Right lobe of liver (tissue), 6 donors: ENCODE results near the gene EFR3B. TPM values are rescaled to one million over a fixed set of nuclear protein-coding genes. Genes with fewer than 3 reads are reported as not detected.

Source experiments
- ATAC-seq, 4 donors: fragments of 200-7000 bp; cut with Tn5 transposase; one replicate each; pipeline ENCODE4 v1.9.1; 2020; ENCODE audit warnings: mild to moderate bottlenecking in 4 of 4, moderate library complexity in 4 of 4
- DNase-seq, 3 donors: peaks; one replicate each; pipeline ENCODE4 v3.0.0-alpha.2; 2020
- H3K27ac ChIP-seq, 3 donors: fragments of 200-600 bp; one replicate each; pipeline ENCODE4 v1.8.0; 2022
- H3K27me3 ChIP-seq, 2 donors: fragments of 200-600 bp; one replicate each; pipeline ENCODE4 v1.8.0; 2022
- H3K36me3 ChIP-seq, 4 donors: fragments of 200-600 bp; sonication (generic) in 1 of 4; one replicate each; pipeline versions ENCODE4 v1.5.1 to v1.8.0; 2017 to 2022; ENCODE audit warnings: control low read depth in 1 of 4
- H3K4me1 ChIP-seq, 4 donors: fragments of 200-600 bp; sonication (generic) in 1 of 4; one replicate each; pipeline versions ENCODE4 v1.5.1 to v1.8.0; 2017 to 2022; ENCODE audit warnings: control low read depth in 1 of 4
- H3K4me3 ChIP-seq, 3 donors: fragments of 200-600 bp; one replicate each; pipeline ENCODE4 v1.8.0; 2022
- H3K9me3 ChIP-seq, 4 donors: fragments of 200-600 bp; sonication (generic) in 1 of 4; one replicate each; pipeline versions ENCODE4 v1.5.1 to v1.8.0; 2017 to 2022; ENCODE audit warnings: control low read depth in 1 of 4
- POLR2A ChIP-seq: fragments of 450-650 bp; IDR thresholded peaks from one replicate; pipeline ENCODE4 v1.6.1; 2017; ENCODE audit warnings: antibody characterized with exemption, mild to moderate bottlenecking
- WGBS: methylation state at CpG from one replicate; pipeline ENCODE4 v1.1.6; 2018; ENCODE audit warnings: low coverage, low lambda C conversion rate; ENCODE audit not compliant: insufficient coverage; ENCODE audit errors: missing lambda C conversion rate; 5-methylcytosine and 5-hydroxymethylcytosine counted together
- intact Hi-C, 2 donors: fragments of 100-400 bp; cut with DNase I; formaldehyde crosslinking; loops; one replicate each; pipeline versions ENCODE4 v1.11.2 to v1.14.1; 2022
- total RNA-seq, 6 experiments: library from RNA; depleted of rRNA in 2 of 6; stranded (reverse); fragments of >200 nt in 2 of 6; fragmentation: NEBNext Ultra II Directional in 3 of 6; extraction: Animal tissue kit (Norgen Biotek cat#: 25700) in 3 of 6; gene quantifications; one replicate each; pipeline versions ENCODE4 v1.1.0 to v1.2.4, GENCODE V29; 2016 to 2023
- TF ChIP-seq, protein P1 (sequence below), 4 donors: fragments of 200-600 bp in 3 of 4; fragments of 450-650 bp in 1 of 4; IDR thresholded peaks; one replicate each; pipeline versions ENCODE4 v1.5.1 to v1.8.0; 2016 to 2022; ENCODE audit warnings: antibody characterized with exemption in 4 of 4, mild to moderate bottlenecking in 2 of 4
- donor health status: DM: no; HTN: yes; CAD: no.
- donor health status: DM: no; HTN: no; CAD: no.
- donor health status: DM: no; HTN: no; CAD: no.
- donor health status: DM: no; HTN: yes; CAD: no.
- donor health status: DM: no; HTN: yes; CAD: no.

EFR3B gene
- total RNA-seq, 6 experiments from 2014 or later = 0.12 to 0.33 (median 0.16) TPM; not detected in 1

GRCh38 chr2:25014631-25015030 is 27.2 kb upstream of the EFR3B start:
- 90% methylated on average over 5 of the region's 9 CpGs for WGBS
- H3K9me3 ChIP-seq = no peaks in the 10 kb centered on the region
- H3K27ac ChIP-seq = no peak overlapping the region
- no peak overlapping the region for H3K4me3 ChIP-seq
- no peaks in the 10 kb centered on the region for H3K4me1 ChIP-seq
- ATAC-seq = no peak
- no peak for DNase-seq
- no peak for TF ChIP-seq POLR2A
- TF ChIP-seq, protein P1, sequence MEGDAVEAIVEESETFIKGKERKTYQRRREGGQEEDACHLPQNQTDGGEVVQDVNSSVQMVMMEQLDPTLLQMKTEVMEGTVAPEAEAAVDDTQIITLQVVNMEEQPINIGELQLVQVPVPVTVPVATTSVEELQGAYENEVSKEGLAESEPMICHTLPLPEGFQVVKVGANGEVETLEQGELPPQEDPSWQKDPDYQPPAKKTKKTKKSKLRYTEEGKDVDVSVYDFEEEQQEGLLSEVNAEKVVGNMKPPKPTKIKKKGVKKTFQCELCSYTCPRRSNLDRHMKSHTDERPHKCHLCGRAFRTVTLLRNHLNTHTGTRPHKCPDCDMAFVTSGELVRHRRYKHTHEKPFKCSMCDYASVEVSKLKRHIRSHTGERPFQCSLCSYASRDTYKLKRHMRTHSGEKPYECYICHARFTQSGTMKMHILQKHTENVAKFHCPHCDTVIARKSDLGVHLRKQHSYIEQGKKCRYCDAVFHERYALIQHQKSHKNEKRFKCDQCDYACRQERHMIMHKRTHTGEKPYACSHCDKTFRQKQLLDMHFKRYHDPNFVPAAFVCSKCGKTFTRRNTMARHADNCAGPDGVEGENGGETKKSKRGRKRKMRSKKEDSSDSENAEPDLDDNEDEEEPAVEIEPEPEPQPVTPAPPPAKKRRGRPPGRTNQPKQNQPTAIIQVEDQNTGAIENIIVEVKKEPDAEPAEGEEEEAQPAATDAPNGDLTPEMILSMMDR (IDR thresholded peaks at IDR 0.05) = no peak
- no peaks in the 10 kb centered on the region for H3K36me3 ChIP-seq
- intact Hi-C loops = no loop called here
- no peaks in the 10 kb centered on the region for H3K27me3 ChIP-seq

GRCh38 chr2:25018681-25019080 is 23.2 kb upstream of the EFR3B start:
- intact Hi-C loops = no loop called here
- no peaks in the 10 kb centered on the region for H3K4me1 ChIP-seq
- no peaks in the 10 kb centered on the region for H3K27me3 ChIP-seq
- no peak overlapping the region for H3K4me3 ChIP-seq
- WGBS = 86% methylated on average over 7 of the region's 7 CpGs
- H3K27ac ChIP-seq = no peak overlapping the region
- DNase-seq = no peak
- H3K9me3 ChIP-seq = no peaks in the 10 kb centered on the region
- H3K36me3 ChIP-seq = no peaks in the 10 kb centered on the region
- no peak for ATAC-seq
- no peak for TF ChIP-seq POLR2A
- TF ChIP-seq, protein P1 (IDR thresholded peaks at IDR 0.05) = no peak

GRCh38 chr2:25021791-25022362 is 20.0 kb upstream of the EFR3B start:
- no peaks in the 10 kb centered on the region for H3K9me3 ChIP-seq
- intact Hi-C loops = no loop called here
- ATAC-seq = no peak
- no peaks in the 10 kb centered on the region for H3K27me3 ChIP-seq
- H3K36me3 ChIP-seq = no peaks in the 10 kb centered on the region
- TF ChIP-seq POLR2A = no peak
- TF ChIP-seq, protein P1 (IDR thresholded peaks at IDR 0.05) = no peak
- DNase-seq = no peak
- no peak overlapping the region for H3K27ac ChIP-seq
- H3K4me3 ChIP-seq = no peak overlapping the region
- H3K4me1 ChIP-seq = no peaks in the 10 kb centered on the region
- WGBS = 55% methylated on average over 2 of the region's 2 CpGs

DNA sequence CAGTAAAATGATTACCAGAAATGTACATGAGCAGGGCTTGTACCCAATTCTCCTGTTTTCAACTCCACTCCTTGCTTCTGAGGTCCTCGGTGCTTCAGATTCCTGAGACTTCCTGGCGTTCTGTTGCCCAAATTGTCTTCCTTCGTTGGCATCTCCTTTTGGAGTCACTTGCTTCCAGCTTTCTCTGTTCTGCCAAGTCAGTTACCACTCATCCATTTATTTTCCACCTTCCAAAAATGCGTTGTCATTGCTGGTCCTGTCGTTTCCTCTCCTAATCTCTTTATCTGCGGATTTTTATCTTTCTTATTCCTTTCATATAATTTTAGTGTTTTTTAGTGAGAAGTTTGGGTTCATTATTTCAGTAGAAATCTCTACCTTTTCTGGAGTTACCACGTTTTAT is 18.5 kb upstream of the EFR3B start:
- TF ChIP-seq, protein P1 (IDR thresholded peaks at IDR 0.05) = no peak
- TF ChIP-seq POLR2A = no peak
- intact Hi-C loops = no loop called here
- H3K27ac ChIP-seq = no peak overlapping the region
- WGBS = 63% methylated on average over 7 of the region's 7 CpGs
- no peak for DNase-seq
- H3K9me3 ChIP-seq = no peaks in the 10 kb centered on the region
- H3K4me3 ChIP-seq = no peak overlapping the region
- no peaks in the 10 kb centered on the region for H3K27me3 ChIP-seq
- no peaks in the 10 kb centered on the region for H3K36me3 ChIP-seq
- no peak for ATAC-seq
- H3K4me1 ChIP-seq = no peaks in the 10 kb centered on the region
